Measurements from ENCODE around the gene SYNGR1. TPM values are rescaled to one million over a fixed set of nuclear protein-coding genes. Genes with fewer than 3 reads are reported as not detected.

Gene SYNGR1
- polyA plus RNA-seq, 2 of the 4 experiments (the other 2 are of a cell fraction) = 6.7 to 14.5 TPM

DNA sequence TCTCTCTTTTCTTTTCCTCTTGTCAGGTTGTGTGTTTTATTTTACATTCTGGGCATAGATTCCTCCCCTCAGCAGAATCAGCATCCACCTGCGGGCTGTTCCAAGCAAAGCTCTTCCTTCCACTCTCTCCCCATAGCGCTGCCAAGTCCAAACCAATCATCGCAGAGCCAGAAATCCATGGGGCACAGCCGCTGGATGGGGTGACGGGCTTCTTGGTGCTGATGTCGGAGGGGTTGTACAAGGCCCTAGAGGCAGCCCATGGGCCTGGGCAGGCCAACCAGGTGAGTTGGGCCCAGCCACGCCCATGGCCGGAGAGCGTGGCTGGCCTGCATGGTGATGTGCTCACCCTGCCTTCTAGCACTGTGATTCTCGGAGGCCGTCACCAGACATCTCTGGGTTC lies 71.9 kb downstream of the SYNGR1 start (continued):
- TF ChIP-seq ESRRA (IDR thresholded peaks at IDR 0.05; ENCODE audit: borderline replicate concordance, low read length) (no peak), EP300 (IDR thresholded peaks at IDR 0.05) (no peak), RAD21 (conservative IDR thresholded peaks at IDR 0.05 in 1 of 2, IDR thresholded peaks at IDR 0.05 in 1 of 2) (no peak), NR3C1 (IDR thresholded peaks at IDR 0.05) (no peak), PHF8 (IDR thresholded peaks at IDR 0.05; ENCODE audit: borderline replicate concordance, low read depth) (no peak), MYC (IDR thresholded peaks at IDR 0.05; ENCODE audit: borderline replicate concordance, low read length) (no peak), CEBPB (IDR thresholded peaks at IDR 0.05) (no peak)

DNA sequence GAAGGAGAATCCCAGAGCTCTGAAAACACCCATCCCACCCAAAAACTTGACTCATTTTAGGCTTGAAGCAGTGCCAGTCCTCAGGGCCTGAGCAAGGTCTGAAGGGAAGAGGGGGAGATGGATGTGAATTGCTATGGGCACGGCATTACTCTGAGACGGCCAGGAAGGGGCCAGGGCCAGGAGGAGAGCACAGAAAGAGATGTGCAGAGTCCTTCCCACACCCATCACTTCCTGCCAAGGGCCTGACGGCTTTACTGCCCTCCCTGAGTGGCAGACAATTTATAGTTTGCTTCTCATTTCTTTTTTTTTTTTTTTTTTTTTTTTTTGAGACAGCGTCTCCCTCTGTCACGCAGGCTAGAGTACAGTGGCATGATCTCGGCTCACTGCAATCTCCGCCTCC lies 72.3 kb downstream of the SYNGR1 start:
- FAIRE-seq = no peak

DNA sequence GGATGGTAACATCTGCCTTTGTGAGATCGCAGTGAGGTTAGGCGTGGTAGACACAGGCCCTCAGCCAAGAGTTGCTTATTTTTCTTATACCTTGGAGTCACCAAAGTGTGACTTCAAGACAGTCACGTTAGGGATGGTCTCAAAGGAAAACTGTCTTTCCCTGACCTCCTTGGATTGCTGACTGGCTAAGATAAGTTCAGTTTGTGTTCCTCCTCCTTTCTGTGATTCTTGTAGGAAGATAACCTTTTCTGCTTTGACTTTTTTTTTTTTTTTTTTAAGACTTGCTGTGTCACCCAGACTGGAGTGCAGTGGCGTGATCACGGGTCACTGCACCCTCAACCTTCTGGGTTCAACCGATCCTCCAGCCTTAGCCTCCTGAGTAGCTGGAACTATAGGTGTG lies 72.9 kb downstream of the SYNGR1 start:
- no peak overlapping the region for H3K27ac ChIP-seq
- no peak for FAIRE-seq
- POLR2A ChIA-PET = no interaction called here
- DNase-seq (ENCODE audit: low read depth in 1 of 2, low spot score in 1 of 2) = no peak
- 89% methylated on average over 6 of the region's 6 CpGs for WGBS (ENCODE audit: missing lambda C conversion rate)
- no peak overlapping the region for H3K4me3 ChIP-seq
- no peak overlapping the region for H3K4me2 ChIP-seq
- CTCF ChIA-PET = interaction anchor here (0.6 kb wide), 1 partner anchor 602 kb away, joined by 3 read pairs; no protein-coding TSS in a partner anchor
- TF ChIP-seq HOXB5 (CRISPR knock-in tag; IDR thresholded peaks at IDR 0.05) = no peak
- TF ChIP-seq FOSB (CRISPR knock-in tag; IDR thresholded peaks at IDR 0.05) = no peak
- no peak for TF ChIP-seq FOSL2 (IDR thresholded peaks at IDR 0.05)
- no peak for TF ChIP-seq FOSL2 (CRISPR knock-in tag; IDR thresholded peaks at IDR 0.05)
- no peak for TF ChIP-seq RFX5 (IDR thresholded peaks at IDR 0.05)
- no peak for TF ChIP-seq HEYL (CRISPR knock-in tag; IDR thresholded peaks at IDR 0.05)
- no peak for TF ChIP-seq MAZ (IDR thresholded peaks at IDR 0.05; ENCODE audit: borderline replicate concordance, low read depth, low read length)
- no peak for TF ChIP-seq EHMT2 (IDR thresholded peaks at IDR 0.05; ENCODE audit: low read depth)
- no peak for TF ChIP-seq POLR2AphosphoS2 (conservative IDR thresholded peaks at IDR 0.05; ENCODE audit: low read length)
- no peak for TF ChIP-seq EP300 (IDR thresholded peaks at IDR 0.05)
- TF ChIP-seq RAD21 (conservative IDR thresholded peaks at IDR 0.05 in 1 of 2, IDR thresholded peaks at IDR 0.05 in 1 of 2) = no peak
- no peak for TF ChIP-seq CBX8 (IDR thresholded peaks at IDR 0.05)
- TF ChIP-seq, protein P1, sequence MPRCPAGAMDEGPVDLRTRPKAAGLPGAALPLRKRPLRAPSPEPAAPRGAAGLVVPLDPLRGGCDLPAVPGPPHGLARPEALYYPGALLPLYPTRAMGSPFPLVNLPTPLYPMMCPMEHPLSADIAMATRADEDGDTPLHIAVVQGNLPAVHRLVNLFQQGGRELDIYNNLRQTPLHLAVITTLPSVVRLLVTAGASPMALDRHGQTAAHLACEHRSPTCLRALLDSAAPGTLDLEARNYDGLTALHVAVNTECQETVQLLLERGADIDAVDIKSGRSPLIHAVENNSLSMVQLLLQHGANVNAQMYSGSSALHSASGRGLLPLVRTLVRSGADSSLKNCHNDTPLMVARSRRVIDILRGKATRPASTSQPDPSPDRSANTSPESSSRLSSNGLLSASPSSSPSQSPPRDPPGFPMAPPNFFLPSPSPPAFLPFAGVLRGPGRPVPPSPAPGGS (IDR thresholded peaks at IDR 0.05) = no peak
- no peak for TF ChIP-seq JUN (IDR thresholded peaks at IDR 0.05)
- no peaks in the 10 kb centered on the region for H3K4me1 ChIP-seq
- no peak for ATAC-seq
- H3K9me3 ChIP-seq = no peaks in the 10 kb centered on the region

More for the DNA sequence above, 72.3 kb downstream of the SYNGR1 start:
- no peaks in the 10 kb centered on the region for H3K9me3 ChIP-seq
- no peaks in the 10 kb centered on the region for H3K4me1 ChIP-seq
- ATAC-seq = no peak
- no peak overlapping the region for H3K4me3 ChIP-seq
- WGBS (ENCODE audit: missing lambda C conversion rate) = 95% methylated on average over 7 of the region's 7 CpGs
- H3K4me2 ChIP-seq = no peak overlapping the region
- POLR2A ChIA-PET = no interaction called here
- no peak for DNase-seq (ENCODE audit: low read depth in 1 of 2, low spot score in 1 of 2)
- TF ChIP-seq, protein P2, sequence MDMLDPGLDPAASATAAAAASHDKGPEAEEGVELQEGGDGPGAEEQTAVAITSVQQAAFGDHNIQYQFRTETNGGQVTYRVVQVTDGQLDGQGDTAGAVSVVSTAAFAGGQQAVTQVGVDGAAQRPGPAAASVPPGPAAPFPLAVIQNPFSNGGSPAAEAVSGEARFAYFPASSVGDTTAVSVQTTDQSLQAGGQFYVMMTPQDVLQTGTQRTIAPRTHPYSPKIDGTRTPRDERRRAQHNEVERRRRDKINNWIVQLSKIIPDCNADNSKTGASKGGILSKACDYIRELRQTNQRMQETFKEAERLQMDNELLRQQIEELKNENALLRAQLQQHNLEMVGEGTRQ (IDR thresholded peaks at IDR 0.05) = no peak
- TF ChIP-seq ZFP36 (IDR thresholded peaks at IDR 0.05; ENCODE audit: borderline replicate concordance, partially characterized antibody) (no peak), NPAS2 (CRISPR knock-in tag; IDR thresholded peaks at IDR 0.05; ENCODE audit: borderline replicate concordance) (no peak), FOSL2 (IDR thresholded peaks at IDR 0.05) (no peak), FOSL2 (CRISPR knock-in tag; IDR thresholded peaks at IDR 0.05) (no peak), CHD4 (IDR thresholded peaks at IDR 0.05; ENCODE audit: borderline replicate concordance) (no peak), HOXB13 (CRISPR knock-in tag; IDR thresholded peaks at IDR 0.05; ENCODE audit: low read depth) (no peak), NR3C1 (IDR thresholded peaks at IDR 0.05) (no peak), HOXA7 (CRISPR knock-in tag; IDR thresholded peaks at IDR 0.05) (no peak), TP53 (CRISPR knock-in tag; IDR thresholded peaks at IDR 0.05) (no peak), POLR2AphosphoS2 (conservative IDR thresholded peaks at IDR 0.05; ENCODE audit: low read length) (no peak), HDAC2 (IDR thresholded peaks at IDR 0.05) (no peak), HOXB5 (CRISPR knock-in tag; IDR thresholded peaks at IDR 0.05) (no peak), MYC (IDR thresholded peaks at IDR 0.05; ENCODE audit: borderline replicate concordance, low read length) (no peak), CHD2 (IDR thresholded peaks at IDR 0.05; ENCODE audit: low read length, partially characterized antibody) (no peak), EHMT2 (IDR thresholded peaks at IDR 0.05; ENCODE audit: low read depth) (no peak), TFCP2L1 (CRISPR knock-in tag; IDR thresholded peaks at IDR 0.05) (no peak)
- TF ChIP-seq, protein P3, sequence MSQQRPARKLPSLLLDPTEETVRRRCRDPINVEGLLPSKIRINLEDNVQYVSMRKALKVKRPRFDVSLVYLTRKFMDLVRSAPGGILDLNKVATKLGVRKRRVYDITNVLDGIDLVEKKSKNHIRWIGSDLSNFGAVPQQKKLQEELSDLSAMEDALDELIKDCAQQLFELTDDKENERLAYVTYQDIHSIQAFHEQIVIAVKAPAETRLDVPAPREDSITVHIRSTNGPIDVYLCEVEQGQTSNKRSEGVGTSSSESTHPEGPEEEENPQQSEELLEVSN (IDR thresholded peaks at IDR 0.05; ENCODE audit: borderline replicate concordance, low read depth) = no peak
- TF ChIP-seq, protein P4, sequence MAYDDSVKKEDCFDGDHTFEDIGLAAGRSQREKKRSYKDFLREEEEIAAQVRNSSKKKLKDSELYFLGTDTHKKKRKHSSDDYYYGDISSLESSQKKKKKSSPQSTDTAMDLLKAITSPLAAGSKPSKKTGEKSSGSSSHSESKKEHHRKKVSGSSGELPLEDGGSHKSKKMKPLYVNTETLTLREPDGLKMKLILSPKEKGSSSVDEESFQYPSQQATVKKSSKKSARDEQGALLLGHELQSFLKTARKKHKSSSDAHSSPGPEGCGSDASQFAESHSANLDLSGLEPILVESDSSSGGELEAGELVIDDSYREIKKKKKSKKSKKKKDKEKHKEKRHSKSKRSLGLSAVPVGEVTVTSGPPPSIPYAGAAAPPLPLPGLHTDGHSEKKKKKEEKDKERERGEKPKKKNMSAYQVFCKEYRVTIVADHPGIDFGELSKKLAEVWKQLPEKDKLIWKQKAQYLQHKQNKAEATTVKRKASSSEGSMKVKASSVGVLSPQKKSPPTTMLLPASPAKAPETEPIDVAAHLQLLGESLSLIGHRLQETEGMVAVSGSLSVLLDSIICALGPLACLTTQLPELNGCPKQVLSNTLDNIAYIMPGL (CRISPR knock-in tag; IDR thresholded peaks at IDR 0.05; ENCODE audit: borderline replicate concordance) = no peak
- TF ChIP-seq, protein P1 (IDR thresholded peaks at IDR 0.05) = no peak
- TF ChIP-seq, protein P5, sequence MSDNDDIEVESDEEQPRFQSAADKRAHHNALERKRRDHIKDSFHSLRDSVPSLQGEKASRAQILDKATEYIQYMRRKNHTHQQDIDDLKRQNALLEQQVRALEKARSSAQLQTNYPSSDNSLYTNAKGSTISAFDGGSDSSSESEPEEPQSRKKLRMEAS (IDR thresholded peaks at IDR 0.05) = no peak
- no peak overlapping the region for H3K27ac ChIP-seq
- CTCF ChIA-PET = interaction anchor here (0.6 kb wide), 1 partner anchor 602 kb away, joined by 3 read pairs; no protein-coding TSS in a partner anchor

All from A549 (cell line).